ENCODE measurements around the gene DNAL1.

DNA sequence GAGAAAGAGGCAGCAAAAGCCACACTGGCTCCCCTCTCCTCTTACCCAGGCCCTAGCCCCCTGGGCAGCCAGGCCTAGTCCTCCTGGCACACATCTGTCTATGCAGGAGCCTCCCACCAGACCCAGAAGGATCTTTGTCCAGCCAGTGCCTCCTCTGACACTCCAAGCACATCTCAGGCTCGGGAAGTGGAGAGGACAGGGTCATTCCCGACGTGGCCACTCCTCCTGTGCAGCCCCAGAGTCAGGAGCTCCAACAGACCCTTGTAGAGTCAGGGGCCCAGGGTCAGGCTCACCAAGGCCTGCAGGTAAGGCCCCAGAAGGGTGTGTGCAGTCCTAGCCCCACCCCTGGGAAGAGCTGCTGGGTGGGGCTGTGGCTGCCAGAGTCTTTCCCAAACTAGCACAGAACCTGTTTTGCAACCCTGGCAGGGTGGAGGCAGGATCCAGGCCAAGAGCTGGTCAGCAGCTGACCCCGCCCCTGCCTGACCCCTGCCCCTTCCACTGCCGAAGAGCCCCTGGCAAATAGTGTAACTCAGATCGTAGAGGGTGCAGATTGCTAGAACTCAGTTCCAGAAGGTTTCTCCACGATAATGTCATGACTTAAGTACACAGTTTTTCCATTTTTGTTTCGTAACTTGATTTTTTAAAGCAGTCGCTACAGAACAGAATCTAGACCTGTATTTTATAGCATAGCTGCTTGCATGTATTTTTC, 96.0 kb downstream of the DNAL1 start:
- TF ChIP-seq, protein P1, sequence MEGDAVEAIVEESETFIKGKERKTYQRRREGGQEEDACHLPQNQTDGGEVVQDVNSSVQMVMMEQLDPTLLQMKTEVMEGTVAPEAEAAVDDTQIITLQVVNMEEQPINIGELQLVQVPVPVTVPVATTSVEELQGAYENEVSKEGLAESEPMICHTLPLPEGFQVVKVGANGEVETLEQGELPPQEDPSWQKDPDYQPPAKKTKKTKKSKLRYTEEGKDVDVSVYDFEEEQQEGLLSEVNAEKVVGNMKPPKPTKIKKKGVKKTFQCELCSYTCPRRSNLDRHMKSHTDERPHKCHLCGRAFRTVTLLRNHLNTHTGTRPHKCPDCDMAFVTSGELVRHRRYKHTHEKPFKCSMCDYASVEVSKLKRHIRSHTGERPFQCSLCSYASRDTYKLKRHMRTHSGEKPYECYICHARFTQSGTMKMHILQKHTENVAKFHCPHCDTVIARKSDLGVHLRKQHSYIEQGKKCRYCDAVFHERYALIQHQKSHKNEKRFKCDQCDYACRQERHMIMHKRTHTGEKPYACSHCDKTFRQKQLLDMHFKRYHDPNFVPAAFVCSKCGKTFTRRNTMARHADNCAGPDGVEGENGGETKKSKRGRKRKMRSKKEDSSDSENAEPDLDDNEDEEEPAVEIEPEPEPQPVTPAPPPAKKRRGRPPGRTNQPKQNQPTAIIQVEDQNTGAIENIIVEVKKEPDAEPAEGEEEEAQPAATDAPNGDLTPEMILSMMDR (conservative IDR thresholded peaks at IDR 0.05; ENCODE audit: low read depth, low read length): no peak
- no peak for TF ChIP-seq EZH2 (IDR thresholded peaks at IDR 0.05; ENCODE audit: borderline replicate concordance, low read depth, low read length, poor library complexity, severe bottlenecking)

Data from A673 (cell line).